ENCODE data around the gene NMNAT3. TPM values are rescaled to one million over a fixed set of nuclear protein-coding genes. Genes with fewer than 3 reads are reported as not detected.

Gene NMNAT3
- total and polyA plus RNA-seq, 2 experiments from 2014 or later: 8.3 to 9.2 TPM

DNA sequence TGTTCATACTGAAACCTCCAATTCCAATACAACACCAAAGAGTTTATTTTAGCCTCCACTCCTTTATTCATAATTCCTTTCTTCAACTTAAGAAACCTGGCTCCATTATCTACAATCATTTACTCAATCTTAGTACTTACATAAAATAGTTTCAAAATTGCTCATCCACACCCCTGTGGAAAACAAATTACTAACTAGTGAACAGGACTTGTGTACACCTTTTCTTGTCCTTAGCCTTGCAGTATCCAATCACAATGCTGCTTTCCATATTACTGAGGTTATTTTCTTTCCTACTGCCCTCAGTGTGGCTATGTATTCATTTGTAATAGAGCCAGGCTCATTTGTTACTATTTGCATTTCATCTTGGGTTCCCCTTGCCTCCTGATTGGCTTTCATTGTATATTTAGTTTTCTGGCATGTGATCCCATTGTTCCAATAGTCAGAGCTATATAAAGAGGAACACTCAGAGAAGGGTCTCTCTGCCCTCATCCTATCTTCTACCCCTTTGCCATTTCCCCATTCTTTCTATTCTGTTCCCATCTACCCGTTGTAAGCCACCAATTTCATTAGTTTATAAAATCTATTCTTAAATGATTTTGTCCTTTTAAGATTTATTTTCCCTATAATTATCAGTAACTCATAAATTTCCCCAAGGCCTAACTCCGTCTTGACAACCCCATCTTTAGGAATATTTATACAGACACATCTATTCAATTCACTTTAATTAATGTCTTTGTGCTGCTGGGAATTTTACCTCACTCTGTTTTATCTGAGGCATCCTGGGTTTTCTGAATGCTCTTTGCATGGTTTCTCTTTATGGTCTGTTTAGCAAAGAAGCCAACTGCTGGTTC, 70.3 kb downstream of the NMNAT3 start:
- no peak overlapping the region for H2AFZ ChIP-seq
- TF ChIP-seq CREB1 (CRISPR knock-in tag; IDR thresholded peaks at IDR 0.05; ENCODE audit: low read depth) (no peak), EZH2phosphoT487 (IDR thresholded peaks at IDR 0.05; ENCODE audit: unreplicated experiment) (no peak), STAT1 (IDR thresholded peaks at IDR 0.05; ENCODE audit: unreplicated experiment) (no peak), ETS1 (IDR thresholded peaks at IDR 0.05) (no peak), ZNF462 (CRISPR knock-in tag; IDR thresholded peaks at IDR 0.05) (no peak), JUNB (IDR thresholded peaks at IDR 0.05; ENCODE audit: unreplicated experiment) (no peak), POLR2AphosphoS5 (IDR thresholded peaks at IDR 0.05; ENCODE audit: low read depth) (no peak), CTCF (conservative IDR thresholded peaks at IDR 0.05; ENCODE audit: low read depth in 2 of 2) (no peak), NANOG (IDR thresholded peaks at IDR 0.05; ENCODE audit: borderline replicate concordance) (no peak), EZH2 (IDR thresholded peaks at IDR 0.05; ENCODE audit: low read depth, unreplicated experiment) (no peak), ZNF331 (CRISPR knock-in tag; IDR thresholded peaks at IDR 0.05; ENCODE audit: low read depth) (no peak), REST (IDR thresholded peaks at IDR 0.05; ENCODE audit: unreplicated experiment) (no peak)
- no peaks in the 10 kb centered on the region for H4K20me1 ChIP-seq (replicated peaks; ENCODE audit: insufficient read depth)
- H3K27me3 Mint-ChIP-seq (ENCODE audit: insufficient read depth, low read depth, poor library complexity): no peaks in the 10 kb centered on the region
- no peak overlapping the region for H3K4me3 Mint-ChIP-seq
- H3K79me2 ChIP-seq (replicated peaks; ENCODE audit: insufficient read depth): no peaks in the 10 kb centered on the region
- H3K27me3 ChIP-seq (ENCODE audit: insufficient read depth): no peaks in the 10 kb centered on the region
- H3K9me3 Mint-ChIP-seq: no peaks in the 10 kb centered on the region; the same call in 2 of the 3 replicates
- no peaks in the 10 kb centered on the region for H3K9me2 ChIP-seq (ENCODE audit: insufficient read depth)
- H3K4me1 ChIP-seq (ENCODE audit: insufficient read depth): 0 out of 2 replicates have a peak, but pooled peaks cover 8% of the 10 kb centered on the region
- ATAC-seq (no peak), DNase-seq (ENCODE audit: low spot score) (no peak)
- H3K36me3 ChIP-seq (ENCODE audit: insufficient read depth): no peaks in the 10 kb centered on the region
- H3K36me3 Mint-ChIP-seq (ENCODE audit: low read depth): no peaks in the 10 kb centered on the region
- H3K4me2 ChIP-seq: no peak overlapping the region
- no peaks in the 10 kb centered on the region for H3F3A ChIP-seq (replicated peaks; ENCODE audit: low read depth)
- no peak overlapping the region for H3K4me3 ChIP-seq
- no peak overlapping the region for H3K27ac ChIP-seq (ENCODE audit: low read depth)
- no peak overlapping the region; the same call in 1 of the 2 replicates for H3K27ac Mint-ChIP-seq
- peaks cover 17% of the 10 kb centered on the region for H3K4me1 Mint-ChIP-seq

Measured in GM23338 (cell line).